Kidney (tissue), 14 donors: Measurements from ENCODE around the gene NOTCH2. TPM values are rescaled to one million over a fixed set of nuclear protein-coding genes. Genes with fewer than 3 reads are reported as not detected.

Source experiments
- DNase-seq, 5 donors: peaks; one replicate each; pipeline ENCODE4 v3.0.0-alpha.2; 2013 to 2020
- FAIRE-seq: peaks from 2 replicates; lab custom pipeline; 2012; peaks lifted over from hg19 to GRCh38; lab: Jason Lieb, UNC
- H3K27ac ChIP-seq, 2 donors: one replicate each; pipeline ENCODE4 v1.7.0; 2013; ENCODE audit warnings: low read depth in 2 of 2, low read length in 2 of 2, inconsistent platforms in 1 of 2
- H3K27me3 ChIP-seq: one replicate; pipeline ENCODE4 v1.7.1; 2013; ENCODE audit warnings: low read length, inconsistent platforms; ENCODE audit not compliant: control insufficient read depth, insufficient read depth
- H3K36me3 ChIP-seq, 3 donors: one replicate each; pipeline versions ENCODE4 v1.7.0 to v1.7.1; 2013; ENCODE audit warnings: low read length in 3 of 3, control low read depth in 1 of 3, inconsistent platforms in 1 of 3; ENCODE audit not compliant: insufficient read depth in 3 of 3, control insufficient read depth in 2 of 3
- H3K4me1 ChIP-seq, 3 donors: one replicate each; pipeline versions ENCODE4 v1.7.0 to v1.7.1; 2013; ENCODE audit warnings: low read length in 3 of 3, inconsistent platforms in 1 of 3, low read depth in 1 of 3; ENCODE audit not compliant: control insufficient read depth in 2 of 3, insufficient read depth in 2 of 3
- H3K4me3 ChIP-seq, 3 donors: one replicate each; pipeline versions ENCODE4 v1.7.0 to v1.8.1; 2013; ENCODE audit warnings: low read length in 3 of 3, control low read depth in 1 of 3, inconsistent platforms in 1 of 3
- H3K9ac ChIP-seq, 3 donors: one replicate each; pipeline versions ENCODE4 v1.7.0 to v1.7.1; 2013; ENCODE audit warnings: low read length in 3 of 3, control low read depth in 1 of 3, inconsistent platforms in 1 of 3
- H3K9me3 ChIP-seq, 3 donors: one replicate each; pipeline versions ENCODE4 v1.7.0 to v1.7.1; 2013; ENCODE audit warnings: low read length in 3 of 3, control low read depth in 1 of 3, inconsistent platforms in 1 of 3; ENCODE audit not compliant: control insufficient read depth in 2 of 3, insufficient read depth in 1 of 3
- intact Hi-C: fragments of 100-400 bp; cut with DNase I; formaldehyde crosslinking; loops from one replicate; pipeline ENCODE4 v1.11.1; 2022
- polyA plus RNA-seq: library from polyadenylated mRNA; stranded (reverse); fragments of 350-450 nt; fragmentation: Illumina TruSeq; extraction: RNeasy Lipid Tissue Mini Kit (QIAGEN cat#74804); gene quantifications from one replicate; pipeline ENCODE4 v1.2.3, GENCODE V29; 2014; ENCODE audit warnings: low read depth, low replicate concordance; ENCODE audit not compliant: insufficient read depth
- total RNA-seq: library from RNA; stranded (reverse); fragmentation: NEBNext Ultra II Directional; extraction: Animal tissue kit (Norgen Biotek cat#: 25700); gene quantifications from one replicate; pipeline ENCODE4 v1.2.1, GENCODE V29; 2021
- TF ChIP-seq, protein P1 (sequence below): IDR thresholded peaks from 3 replicates; pipeline ENCODE4 v1.5.1; 2012; ENCODE audit warnings: mild to moderate bottlenecking, moderate library complexity, borderline replicate concordance; ENCODE audit not compliant: insufficient read depth; ENCODE audit errors: extremely low read depth
- donor health status: control.
- donor health status: control.
- donor health status: control.
- donor health status: control.
- donor health status: control.
- donor health status: DM: yes; HTN: yes; CAD: no.
- donor health status: Normal renal cell carcinoma (clear cell type).

Gene NOTCH2
- total and polyA plus RNA-seq, 2 donors from 2014 or later, result 4.9 to 113 TPM

DNA sequence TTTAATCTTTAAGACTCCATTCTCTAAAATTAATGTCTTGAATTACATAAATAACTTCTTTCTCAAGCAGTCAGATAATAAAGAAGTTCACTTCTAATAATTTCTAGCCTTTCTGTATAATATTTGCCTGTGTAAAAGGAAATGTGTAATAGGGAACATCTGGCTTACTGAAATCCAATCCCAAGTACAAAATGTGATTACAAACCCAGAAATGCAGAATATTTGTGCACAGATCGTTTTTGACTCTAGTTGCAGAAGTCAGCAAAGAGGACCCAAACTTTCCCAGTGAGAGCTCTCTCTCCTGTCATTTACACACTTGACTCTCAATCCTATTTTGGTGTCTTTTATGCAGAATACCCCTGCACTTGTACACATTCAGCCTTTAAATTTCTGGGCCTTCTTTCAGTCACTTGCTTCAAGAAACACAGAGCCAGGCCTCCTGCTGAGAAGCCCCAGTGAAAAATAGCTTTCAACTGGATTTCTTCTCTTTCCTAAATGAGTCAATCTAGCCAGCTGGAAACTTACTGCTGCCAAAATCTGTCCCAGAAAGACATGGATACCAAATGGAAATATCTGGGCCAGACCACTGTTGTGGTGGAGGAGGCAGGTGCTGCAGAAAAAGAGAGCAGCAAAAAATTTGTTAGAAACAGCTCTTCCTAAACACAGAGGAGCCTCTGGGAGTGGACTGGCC is 104.6 kb downstream of the NOTCH2 start:
- TF ChIP-seq, protein P1, sequence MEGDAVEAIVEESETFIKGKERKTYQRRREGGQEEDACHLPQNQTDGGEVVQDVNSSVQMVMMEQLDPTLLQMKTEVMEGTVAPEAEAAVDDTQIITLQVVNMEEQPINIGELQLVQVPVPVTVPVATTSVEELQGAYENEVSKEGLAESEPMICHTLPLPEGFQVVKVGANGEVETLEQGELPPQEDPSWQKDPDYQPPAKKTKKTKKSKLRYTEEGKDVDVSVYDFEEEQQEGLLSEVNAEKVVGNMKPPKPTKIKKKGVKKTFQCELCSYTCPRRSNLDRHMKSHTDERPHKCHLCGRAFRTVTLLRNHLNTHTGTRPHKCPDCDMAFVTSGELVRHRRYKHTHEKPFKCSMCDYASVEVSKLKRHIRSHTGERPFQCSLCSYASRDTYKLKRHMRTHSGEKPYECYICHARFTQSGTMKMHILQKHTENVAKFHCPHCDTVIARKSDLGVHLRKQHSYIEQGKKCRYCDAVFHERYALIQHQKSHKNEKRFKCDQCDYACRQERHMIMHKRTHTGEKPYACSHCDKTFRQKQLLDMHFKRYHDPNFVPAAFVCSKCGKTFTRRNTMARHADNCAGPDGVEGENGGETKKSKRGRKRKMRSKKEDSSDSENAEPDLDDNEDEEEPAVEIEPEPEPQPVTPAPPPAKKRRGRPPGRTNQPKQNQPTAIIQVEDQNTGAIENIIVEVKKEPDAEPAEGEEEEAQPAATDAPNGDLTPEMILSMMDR, result no peak
- no peaks in the 10 kb centered on the region for H3K27me3 ChIP-seq
- intact Hi-C loops, result no loop called here
- no peaks in the 10 kb centered on the region for H3K4me1 ChIP-seq
- FAIRE-seq (no peak), DNase-seq (peak in 1 of 5 donors; percentile 15)
- no peak overlapping the region for H3K4me3 ChIP-seq
- no peak overlapping the region for H3K9ac ChIP-seq
- H3K27ac ChIP-seq, result no peak overlapping the region
- peaks cover 12 to 26% (median 18%) of the 10 kb centered on the region in 3 donors for H3K36me3 ChIP-seq
- no peaks in the 10 kb centered on the region for H3K9me3 ChIP-seq

DNA sequence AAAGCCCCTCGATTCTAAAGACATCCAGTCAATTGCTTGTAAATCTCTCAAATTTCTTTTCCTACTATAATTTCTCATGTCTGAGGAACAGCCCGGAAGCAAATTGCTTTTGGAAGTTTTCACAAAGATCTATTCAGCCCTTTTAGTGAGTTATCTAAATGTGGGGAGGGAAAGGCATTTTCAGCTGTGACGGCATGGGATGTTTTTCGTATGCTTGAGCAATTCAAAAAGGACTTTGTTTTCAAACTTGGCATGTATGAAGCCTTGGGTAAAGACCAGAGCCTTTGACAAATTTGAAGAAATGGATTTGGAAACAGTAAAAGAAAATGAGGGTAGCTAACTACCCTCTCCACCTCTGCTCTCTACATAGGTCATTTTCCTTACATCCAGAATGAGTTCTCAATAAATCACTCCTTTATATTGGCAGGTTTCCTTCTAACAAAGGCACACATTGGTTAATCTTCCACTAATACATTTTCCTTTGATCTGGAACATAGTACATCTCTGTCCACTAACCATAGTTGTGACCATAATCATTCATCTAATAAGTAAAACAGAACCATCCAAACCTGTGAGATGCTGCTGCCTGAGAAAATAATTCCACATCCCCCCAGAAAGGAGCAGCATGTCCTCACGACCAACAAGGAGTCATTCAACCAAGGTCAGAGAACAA is 107.0 kb downstream of the NOTCH2 start:
- H3K9me3 ChIP-seq, result no peaks in the 10 kb centered on the region
- intact Hi-C loops, result no loop called here
- no peak overlapping the region for H3K9ac ChIP-seq
- peak overlapping the region; percentile 25 to 51 for H3K27ac ChIP-seq
- FAIRE-seq (no peak), DNase-seq (peak in 1 of 5 donors; percentile 12)
- no peaks in the 10 kb centered on the region for H3K27me3 ChIP-seq
- H3K36me3 ChIP-seq, result peaks cover 9 to 19% (median 19%) of the 10 kb centered on the region in 3 donors
- H3K4me3 ChIP-seq, result no peak overlapping the region
- TF ChIP-seq, protein P1, result no peak
- H3K4me1 ChIP-seq, result no peaks in the 10 kb centered on the region

DNA sequence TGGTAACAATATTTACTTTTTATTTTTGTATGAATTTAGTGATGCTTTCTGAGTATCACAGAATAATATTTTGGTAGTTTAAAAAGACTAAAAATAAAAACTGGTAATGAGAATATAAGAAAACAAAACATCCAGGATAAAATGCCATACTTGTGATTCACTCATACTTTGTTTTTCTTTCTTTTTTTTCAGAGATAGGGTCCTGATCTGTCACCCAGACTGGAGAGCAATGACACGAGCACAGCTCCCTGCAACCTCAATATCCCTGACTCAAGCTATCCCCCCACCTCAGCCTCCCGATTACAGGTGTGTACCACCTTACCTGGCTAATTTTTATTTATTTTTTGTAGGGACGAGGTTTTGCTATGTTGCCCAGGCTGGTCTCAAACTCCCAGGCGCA is 109.0 kb downstream of the NOTCH2 start:
- Histone ChIP-seq H3K4me3 (no peak overlapping the region), H3K27me3 (no peaks in the 10 kb centered on the region), H3K27ac (no peak overlapping the region), H3K9ac (no peak overlapping the region), H3K4me1 (no peaks in the 10 kb centered on the region), H3K9me3 (no peaks in the 10 kb centered on the region), H3K36me3 (peaks cover 2 to 19% (median 11%) of the 10 kb centered on the region in 3 donors)
- FAIRE-seq (peak; percentile 83), DNase-seq (no peak)
- TF ChIP-seq, protein P1, result no peak
- intact Hi-C loops, result no loop called here
